G401 (cell line): ENCODE results near the gene CD96. TPM values are rescaled to one million over a fixed set of nuclear protein-coding genes. Genes with fewer than 3 reads are reported as not detected.
"Not testable (repeated sequence)": the region's sequence is repeated elsewhere in the genome, so short reads cannot be mapped to it uniquely, and the experiment has no call there.

Experiments
- DNase-seq: peaks from one replicate; pipeline ENCODE4 v3.0.0-alpha.2; 2015; ENCODE audit warnings: low spot score
- in situ Hi-C: cut with HindIII; loops from 2 replicates; pipeline ENCODE4 v1.10.0; 2016; ENCODE audit warnings: low sequenced_read_pairs, mixed read lengths
- total RNA-seq: library from RNA; depleted of rRNA; stranded (reverse); fragments of >200 nt; shearing (Covaris generic); gene quantifications from 2 replicates; pipeline ENCODE4 v1.2.3, GENCODE V29; 2014

The CD96 gene
- total RNA-seq, 1 experiment from 2014 or later, result not detected

DNA sequence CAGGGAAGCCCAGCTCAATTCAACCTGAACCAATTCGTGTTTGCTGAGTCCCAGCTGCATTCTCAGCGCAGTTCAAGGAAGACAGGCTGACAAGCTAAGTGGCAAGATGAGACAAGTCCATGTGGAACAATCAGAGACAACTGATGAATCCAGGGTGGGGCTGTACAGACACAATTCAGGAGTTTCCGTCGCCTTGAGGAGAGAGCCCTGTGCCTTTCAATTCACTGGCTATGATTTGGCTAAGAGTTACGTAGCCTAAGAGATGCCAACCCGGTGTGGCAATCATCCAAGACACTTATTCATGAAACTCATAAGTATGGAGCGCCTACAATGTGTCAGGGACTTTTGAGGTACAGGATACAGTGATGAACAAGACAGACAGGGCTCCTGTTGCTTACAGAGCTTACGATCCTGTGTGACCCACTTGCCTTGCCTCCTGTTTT, 68.6 kb downstream of the CD96 start:
- no peak for DNase-seq
- in situ Hi-C loops, result no loop called here

DNA sequence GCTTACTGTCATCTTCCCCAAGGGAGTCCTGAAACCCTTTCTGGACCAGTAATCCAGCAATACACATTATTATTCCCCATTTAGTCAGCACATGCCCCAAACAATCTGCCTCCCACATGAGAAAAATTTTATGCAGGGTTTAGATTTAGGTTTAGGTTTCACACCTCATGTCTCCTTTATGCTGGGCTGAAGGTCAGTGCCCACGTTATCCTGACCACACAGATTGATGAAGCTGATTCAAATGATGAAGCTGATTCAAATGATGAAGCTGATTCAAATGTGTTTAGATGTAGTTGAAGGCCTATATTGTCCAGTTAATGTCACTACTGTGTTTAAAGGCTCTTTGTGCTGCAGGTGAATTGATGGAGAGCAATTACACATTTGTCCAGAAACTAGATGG, 71.3 kb downstream of the CD96 start:
- in situ Hi-C loops, result no loop called here
- DNase-seq, result no peak

DNA sequence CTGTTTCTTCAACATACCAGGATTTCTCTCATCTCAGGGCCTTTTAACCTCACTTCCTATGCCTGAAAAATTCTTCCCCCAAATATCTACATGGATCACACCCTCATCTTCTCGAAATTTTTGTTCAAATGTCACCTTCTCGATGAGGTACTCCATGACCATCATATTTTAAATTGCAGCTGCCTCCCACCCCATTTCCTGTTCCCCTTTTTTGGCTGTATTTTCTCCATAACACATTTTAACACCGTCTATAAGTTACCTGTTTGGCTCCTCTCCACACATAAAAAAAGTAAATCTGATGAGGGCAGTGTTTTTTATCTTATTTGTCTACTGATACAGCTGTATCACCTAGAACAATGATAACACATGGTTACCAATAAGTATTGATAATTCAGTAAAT, 73.9 kb downstream of the CD96 start:
- DNase-seq, result no peak
- in situ Hi-C loops, result no loop called here

DNA sequence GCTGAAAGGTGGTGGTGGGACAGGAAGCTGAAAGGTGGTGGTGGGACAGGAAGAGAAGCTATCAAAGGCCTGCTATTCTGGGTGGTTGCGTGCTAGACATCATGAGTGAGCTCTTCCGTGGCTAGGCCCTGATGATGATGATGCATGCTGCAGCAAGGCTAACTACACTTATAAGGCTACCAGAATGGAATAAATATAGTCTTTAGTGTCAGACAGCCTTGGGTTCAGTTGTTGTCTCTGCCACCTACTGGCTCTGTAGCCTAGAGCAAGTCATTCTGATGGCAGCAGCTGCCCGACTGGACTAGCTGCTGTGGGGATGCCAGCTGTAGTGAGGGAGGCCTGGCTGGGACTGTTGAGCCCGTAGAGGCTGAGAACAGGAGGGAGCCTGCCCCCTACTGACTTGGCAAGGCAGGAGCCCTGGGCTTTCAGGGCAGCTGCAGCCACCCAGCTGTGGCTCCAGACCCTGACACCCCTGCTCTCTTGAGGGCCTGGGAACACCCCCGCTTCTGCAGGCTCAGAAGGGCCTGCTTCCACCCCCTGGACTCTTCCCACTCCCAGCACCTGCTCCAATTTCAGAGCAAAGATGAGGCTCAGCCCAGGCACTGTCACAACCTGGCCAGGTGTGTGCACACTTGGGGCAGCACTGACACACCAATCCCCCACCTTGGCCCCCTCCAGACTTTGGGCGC, 74.6 kb downstream of the CD96 start:
- DNase-seq, result no peak
- in situ Hi-C loops, result no loop called here

DNA sequence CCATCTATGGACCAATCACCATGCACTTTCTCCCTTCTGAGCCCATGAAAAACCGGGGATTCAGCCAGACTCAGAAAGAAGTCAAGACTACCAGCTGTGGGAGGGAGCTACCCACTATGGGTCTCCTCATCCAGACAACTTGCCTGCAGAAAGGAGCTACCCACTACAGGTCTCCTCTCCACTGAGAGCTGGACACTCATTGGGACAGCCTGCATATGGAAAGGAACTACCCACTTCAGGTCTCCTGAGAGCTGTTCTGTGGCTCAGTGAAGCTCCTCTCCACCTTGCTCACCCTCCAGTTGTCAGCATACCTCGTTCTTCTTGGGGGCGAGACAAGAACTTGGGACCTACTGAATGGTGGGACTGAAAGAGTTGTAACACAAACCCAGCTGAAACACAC, 75.4 kb downstream of the CD96 start:
- no peak for DNase-seq
- in situ Hi-C loops, result no loop called here

DNA sequence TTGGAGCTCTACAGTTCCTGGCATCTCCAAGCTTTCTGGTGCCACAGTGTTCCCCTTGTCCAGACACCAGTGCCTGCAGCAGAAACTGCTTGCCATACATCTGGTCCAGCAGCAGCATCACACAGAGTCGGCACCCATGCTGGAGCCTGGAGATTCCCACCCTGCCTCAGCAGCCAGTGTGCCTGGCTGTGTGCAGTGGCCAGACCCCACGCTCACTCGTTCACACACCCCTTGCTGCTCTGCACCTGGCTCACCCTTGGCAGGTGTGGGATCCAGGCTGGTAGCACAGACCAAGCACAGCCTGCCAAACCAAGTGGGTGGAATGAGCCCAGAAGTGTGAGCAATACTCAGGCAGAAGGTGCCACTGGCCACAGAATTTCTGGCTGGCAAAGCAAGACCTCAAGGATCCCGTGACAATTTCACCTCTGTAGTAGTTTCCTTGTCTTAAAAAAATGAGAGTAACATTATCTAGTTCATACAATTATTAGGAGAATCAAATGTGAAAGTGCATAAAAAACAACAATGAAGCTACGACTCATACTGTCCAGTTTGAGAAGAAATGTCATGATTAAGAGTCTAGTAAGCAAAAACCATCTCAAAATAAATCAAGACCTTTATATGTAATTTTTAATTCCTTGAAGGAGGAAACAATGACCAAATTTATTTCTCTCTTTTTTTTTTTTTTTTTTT, 76.1 kb downstream of the CD96 start:
- in situ Hi-C loops, result no loop called here
- no peak for DNase-seq

DNA sequence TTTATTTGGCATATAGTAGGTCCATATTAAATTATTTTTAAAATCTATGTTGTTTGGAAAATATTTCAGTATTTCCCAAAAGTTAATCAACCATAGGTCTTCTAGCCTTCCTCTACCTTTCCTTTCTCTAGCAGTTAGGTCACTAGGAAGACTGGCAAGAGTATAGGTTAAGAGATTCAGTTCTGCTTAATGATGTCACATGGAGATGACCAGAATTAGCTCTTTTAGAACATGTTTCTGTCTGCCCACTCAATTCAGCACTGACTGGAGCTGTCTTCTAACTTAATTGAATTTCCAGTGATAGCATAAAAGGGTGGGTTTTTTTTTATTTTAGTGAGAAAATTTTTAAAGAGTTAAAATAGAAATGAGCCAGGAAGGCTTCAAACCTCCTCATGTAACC, 76.9 kb downstream of the CD96 start:
- in situ Hi-C loops, result no loop called here
- no peak for DNase-seq

DNA sequence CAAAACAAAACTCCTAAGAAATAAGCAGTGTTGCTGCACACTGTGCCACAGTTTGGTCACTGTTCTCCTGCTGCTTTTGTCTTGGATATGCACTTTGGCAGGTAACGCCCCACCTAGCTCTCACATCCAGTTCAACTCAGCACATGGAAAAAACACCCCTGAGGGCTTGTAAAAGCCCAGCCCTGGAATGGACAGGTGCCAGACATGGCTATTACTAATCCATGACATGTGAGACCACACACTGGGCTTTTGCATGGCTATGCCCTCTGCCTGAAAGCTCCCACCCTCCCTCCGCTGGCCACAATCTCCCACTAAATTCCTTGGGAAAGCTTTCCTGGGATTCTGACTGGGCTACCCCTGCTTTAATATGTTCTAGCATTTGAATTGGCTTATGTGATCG, 77.8 kb downstream of the CD96 start:
- in situ Hi-C loops, result no loop called here
- no peak for DNase-seq

DNA sequence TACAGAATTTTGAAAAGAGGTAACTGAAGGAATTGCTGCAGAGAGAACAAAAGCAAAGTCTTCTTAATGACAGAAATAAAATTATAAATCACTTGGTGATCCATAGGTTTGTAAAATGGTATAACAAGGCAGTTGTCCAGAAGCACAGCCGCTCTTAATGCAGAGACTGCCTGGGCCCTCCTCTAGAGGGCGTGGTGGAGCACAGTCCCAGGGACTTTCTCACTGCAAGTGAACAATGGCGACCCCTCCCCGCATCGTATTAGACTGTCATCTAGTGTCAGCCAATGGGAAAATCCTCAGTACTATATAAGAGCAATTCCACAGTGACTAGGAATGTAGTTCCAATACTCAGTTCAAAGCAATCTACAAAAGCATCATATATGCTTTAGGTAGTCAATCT, 79.5 kb downstream of the CD96 start:
- no peak for DNase-seq
- in situ Hi-C loops, result no loop called here

DNA sequence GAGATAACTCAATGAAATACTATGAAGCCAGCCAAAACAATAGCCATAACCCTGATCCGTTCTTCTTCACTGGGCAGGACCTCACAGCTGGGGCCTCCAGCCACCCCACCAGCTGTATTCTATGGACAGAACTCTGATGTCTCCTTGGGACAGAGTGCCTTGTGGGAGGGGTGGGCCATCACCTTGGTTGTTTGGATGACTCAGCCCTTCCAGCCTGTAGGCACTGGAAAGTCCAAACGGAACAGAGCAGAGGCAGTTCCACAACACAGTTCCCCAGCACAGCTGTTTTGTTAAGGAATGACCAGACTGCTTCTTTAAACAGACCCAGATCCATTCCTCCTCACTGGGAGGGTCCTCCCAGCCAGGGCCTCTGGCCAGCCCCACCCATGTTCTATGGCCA, 85.1 kb downstream of the CD96 start:
- in situ Hi-C loops, result no loop called here
- DNase-seq, result no peak

DNA sequence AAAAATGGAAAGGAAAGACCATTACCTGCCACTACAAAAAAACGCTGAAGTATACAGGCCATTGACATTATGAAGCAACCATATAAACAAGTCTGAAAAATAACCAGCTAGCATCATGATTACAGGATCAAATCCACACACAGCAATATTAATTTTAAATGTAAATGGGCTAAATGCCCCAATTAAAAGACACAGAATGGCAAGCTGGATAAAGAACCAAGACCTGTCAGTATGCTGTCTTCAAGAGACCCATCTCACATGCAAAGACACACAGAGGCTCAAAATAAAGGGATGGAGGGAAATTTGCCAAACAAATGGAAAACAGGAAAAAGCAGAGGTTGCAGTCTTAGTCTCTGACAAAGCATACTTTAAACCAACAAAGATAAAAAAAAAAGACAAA, 87.0 kb downstream of the CD96 start:
- in situ Hi-C loops, DNase-seq: not testable (repeated sequence)

DNA sequence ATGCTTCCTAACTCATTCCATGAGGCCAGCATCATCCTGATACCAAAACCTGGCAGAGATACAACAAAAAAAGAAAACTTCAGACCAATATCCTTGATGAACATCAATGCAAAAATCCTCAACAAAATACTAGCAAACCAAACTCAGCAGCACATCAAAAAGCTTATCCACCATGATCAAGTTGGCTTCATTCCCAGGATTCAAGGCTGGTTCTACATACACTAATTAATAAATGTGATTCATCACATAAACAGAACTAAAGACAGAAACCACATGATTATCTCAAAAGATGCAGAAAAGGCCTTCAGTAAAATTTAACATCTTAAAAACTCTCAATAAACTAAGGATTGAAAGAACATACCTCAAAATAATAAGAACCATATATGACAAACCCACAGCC, 88.6 kb downstream of the CD96 start:
- in situ Hi-C loops, DNase-seq: not testable (repeated sequence)

DNA sequence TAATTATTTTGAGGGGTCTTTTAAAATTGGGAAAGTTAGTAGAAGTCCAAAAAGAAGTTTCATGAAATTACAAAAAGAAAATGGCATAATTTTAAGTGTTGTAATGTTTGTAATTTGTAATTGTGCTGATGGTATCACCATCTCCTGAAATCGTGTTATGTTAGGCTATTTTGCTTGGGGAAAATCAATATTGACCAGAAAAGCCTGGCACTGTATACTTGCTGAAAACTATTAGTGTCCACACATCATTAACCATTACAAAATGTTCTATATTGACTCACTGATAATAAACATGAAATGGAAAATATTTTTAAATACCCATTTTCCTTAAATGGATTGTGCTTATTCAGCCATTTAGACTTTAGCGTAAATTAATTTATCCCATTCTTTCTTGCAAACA, 93.4 kb downstream of the CD96 start:
- no peak for DNase-seq
- in situ Hi-C loops, result no loop called here

DNA sequence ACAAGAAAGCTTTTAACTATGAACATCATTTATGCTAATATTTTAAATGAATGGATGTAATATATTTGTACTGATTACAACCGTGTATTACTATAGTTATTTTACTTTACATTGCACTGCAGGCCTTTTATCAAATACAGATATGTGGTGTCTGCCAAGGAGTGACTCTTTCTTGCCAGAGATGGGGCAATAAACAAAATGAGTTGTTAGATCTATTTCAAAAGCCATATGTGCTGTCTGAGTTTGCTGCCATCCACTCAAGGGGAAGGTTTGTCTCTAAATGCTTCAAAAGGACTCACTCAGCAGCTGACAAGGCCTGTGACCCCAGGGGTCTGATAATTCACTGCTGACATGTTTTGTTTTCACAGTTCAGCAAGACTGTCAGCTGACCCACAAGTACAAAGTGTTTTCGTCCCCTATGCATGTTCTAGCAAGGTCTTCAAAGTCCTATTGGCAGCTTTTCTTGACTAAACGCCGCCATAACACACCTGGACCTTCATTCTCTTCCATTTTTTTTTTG, 94.4 kb downstream of the CD96 start:
- in situ Hi-C loops, result no loop called here
- no peak for DNase-seq

DNA sequence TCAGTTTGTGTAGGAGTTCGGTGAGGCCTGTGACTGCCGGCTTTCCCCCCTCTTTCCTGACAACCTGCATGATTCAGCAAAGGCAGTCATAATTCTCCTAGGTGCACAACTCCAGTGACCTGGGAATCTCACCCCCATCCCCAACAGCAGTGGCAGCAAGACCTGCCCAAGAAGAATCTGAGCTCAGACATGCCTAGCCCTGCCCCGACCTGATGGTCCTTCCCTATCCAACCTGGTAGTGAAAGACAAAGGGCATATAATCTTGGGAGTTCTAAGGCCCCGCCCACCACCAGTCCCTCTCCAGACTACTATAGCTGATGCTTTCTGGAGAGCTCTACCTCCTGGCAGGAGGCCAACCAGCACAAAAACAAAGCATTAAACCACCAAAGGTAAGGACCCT, 97.3 kb downstream of the CD96 start:
- in situ Hi-C loops, result no loop called here

DNA sequence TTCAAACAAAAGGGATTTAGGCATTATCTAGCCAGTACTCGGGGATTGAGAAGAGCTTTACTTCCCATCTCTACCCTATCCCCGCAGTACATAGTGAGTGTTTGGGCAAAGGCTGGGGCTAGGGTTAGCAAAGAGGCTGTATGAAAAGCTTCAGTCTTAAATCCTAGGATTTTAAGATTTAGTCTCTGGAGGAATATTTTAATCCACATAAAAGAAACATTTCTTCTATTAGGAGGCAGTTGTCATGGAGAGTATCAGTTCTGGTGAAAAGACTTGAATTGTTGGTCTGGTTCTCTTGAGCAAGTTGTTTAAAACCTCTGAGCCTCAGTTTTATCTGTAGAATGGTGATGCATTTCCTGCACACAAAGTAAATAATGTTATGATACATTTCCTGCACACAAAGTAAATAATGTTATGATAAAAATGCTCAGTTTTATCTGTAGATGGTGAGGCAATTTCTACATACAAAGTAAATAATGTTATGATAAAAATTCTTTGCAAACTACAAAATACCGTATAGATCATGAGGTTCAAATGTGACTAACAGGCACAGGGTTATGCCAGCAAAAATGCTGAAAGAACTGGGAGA, 107.1 kb downstream of the CD96 start:
- DNase-seq, result no peak
- in situ Hi-C loops, result no loop called here

More for the DNA sequence above, 97.3 kb downstream of the CD96 start:
- DNase-seq, result no peak

DNA sequence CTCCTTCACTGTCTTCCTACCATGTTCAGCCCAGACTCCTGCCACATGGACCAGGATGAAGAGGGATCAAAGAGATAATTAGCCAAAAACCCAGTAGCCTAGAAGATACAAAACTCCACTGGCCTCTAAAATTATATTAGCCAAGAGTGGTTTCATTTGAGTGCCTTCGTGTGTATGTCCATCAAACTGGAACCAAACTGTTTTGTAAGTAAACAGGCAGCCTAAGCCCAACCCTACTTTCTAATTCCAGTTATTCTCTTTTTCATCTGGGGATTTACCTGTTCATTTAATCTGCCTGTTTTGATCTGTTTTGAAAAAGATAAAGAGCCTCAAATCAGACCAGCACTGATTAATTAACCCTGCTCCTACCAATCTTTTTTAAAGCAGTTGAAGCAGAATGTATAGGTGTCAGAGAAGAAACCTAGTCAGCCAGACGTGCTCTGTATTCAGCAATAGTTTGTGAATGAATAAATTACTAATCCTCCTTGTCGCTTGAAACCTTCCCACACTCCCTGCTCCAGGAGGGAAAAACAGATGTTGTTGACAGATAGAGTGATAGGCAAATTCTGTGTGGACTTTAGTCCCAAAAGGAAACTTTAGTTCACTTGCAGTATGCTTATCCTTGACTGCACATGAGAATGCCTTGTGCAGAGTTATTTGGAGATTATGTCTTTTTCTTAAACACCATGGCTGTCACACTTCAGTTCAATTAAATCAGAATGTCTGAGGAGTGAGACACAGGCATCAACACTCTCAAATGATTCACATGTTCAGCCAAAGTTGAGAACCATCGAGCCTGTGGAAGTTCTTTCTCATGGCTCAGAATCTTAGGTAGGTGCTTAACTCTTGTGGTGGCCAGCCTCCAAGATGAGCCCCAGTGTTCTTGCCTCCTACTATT, 108.6 kb downstream of the CD96 start:
- in situ Hi-C loops, result no loop called here
- no peak for DNase-seq

DNA sequence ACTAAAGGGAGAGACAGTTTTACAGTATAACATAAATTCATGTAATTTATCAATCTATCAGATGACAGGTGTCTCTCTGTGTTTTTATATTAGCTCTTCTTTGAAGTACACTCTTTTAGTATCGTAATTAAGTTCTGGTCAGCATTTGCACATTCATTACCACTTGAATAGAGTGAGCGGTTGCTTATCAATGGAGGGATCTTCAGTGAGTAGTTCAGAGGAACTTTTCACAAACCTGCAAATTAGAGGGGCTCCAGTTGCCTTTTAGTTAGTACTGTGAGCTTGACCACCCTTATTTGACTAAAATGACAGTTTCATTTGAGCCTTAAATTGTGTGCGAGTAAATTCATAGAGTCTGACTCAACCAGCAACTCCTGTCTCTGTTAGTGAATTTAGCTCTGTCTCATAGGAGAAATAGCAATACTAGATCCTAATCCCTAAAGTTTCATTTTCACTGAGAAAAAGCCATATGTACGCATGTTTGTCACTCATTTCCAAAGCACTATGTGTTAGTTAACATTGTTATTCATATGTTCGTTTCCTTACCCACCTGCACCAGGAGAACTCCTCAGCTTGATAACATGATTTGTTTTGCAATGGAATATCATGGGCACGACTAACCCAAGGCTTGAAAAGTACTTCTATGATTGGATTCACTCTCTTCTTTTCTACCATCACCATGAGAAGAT, 110.6 kb downstream of the CD96 start:
- in situ Hi-C loops, result no loop called here
- DNase-seq, result no peak

DNA sequence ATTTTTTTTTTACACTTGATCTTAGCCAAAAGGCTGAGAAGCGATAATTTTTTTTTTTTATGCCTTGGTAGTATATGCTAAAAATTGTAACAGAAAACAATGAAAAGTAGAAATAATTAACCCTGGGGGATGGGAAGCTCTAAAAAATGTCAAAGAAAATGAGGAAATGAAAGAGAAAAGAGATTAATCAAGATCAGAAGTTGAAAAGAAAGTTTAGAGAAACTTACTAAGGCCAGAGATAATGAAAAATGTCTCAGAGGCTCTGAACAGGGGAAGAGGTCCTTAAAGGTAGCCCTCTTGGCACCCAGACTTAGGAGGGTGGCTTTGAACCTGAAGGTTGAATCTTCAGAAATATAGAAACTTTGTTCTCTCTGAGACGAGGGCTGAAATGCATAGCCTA, 111.8 kb downstream of the CD96 start:
- in situ Hi-C loops, result no loop called here
- no peak for DNase-seq
